HEK293 (cell line): ENCODE measurements around the gene FAAH.

Source experiments
- CTCF ChIA-PET: fragments of 350-600 bp; formaldehyde crosslinking; extraction: SDS; loops from one replicate; lab custom pipeline; 2021; ENCODE audit warnings: antibody characterized with exemption; lab: Yijun Ruan, JAX
- POLR2A ChIA-PET: fragments of 300-600 bp; formaldehyde crosslinking; extraction: SDS; loops from one replicate; lab custom pipeline; 2020; ENCODE audit warnings: antibody characterized with exemption, inconsistent platforms; lab: Yijun Ruan, JAX
- H3K27ac ChIP-seq: fragments of 200-500 bp; sonication (Bioruptor generic); 2 replicates; pipeline ENCODE4 v1.5.1; 2014; ENCODE audit warnings: low read depth, low read length, control low read depth, inconsistent platforms; ENCODE audit errors: extremely low read depth
- H3K36me3 ChIP-seq, 2 experiments: fragments of 200-500 bp in 1 of 2; sonication (Bioruptor generic) in 1 of 2; 1 replicate in 1 of 2; 2 replicates in 1 of 2; pipeline ENCODE4 v1.5.1; 2014 to 2017; ENCODE audit warnings: inconsistent platforms in 2 of 2, low read length in 2 of 2; ENCODE audit not compliant: control insufficient read depth in 2 of 2, insufficient read depth in 1 of 2
- H3K4me1 ChIP-seq: fragments of 200-500 bp; sonication (Bioruptor generic); 2 replicates; pipeline ENCODE4 v1.5.1; 2014; ENCODE audit warnings: mild to moderate bottlenecking, low read length, inconsistent platforms; ENCODE audit not compliant: control insufficient read depth, insufficient read depth
- H3K4me3 ChIP-seq: 2 replicates; pipeline ENCODE4 v1.5.1; 2011; ENCODE audit warnings: low read depth, mild to moderate bottlenecking, control low read depth, low read length, moderate library complexity
- H3K9me3 ChIP-seq: fragments of 200-500 bp; sonication (Bioruptor generic); 2 replicates; pipeline ENCODE4 v1.5.1; 2014; ENCODE audit warnings: low read depth, low read length, inconsistent platforms; ENCODE audit not compliant: control insufficient read depth, insufficient read depth
- GLI2 ChIP-seq: fragments of 450-650 bp; formaldehyde crosslinking; IDR thresholded peaks from 2 replicates; pipeline ENCODE4; 2017; ENCODE audit warnings: missing biosample characterization, missing genetic modification characterization, low read depth, borderline replicate concordance
- ZBTB11 ChIP-seq: fragments of 450-650 bp; formaldehyde crosslinking; conservative IDR thresholded peaks from 2 replicates; pipeline ENCODE4 v1.5.1; 2016; ENCODE audit warnings: low read depth, missing biosample characterization, missing genetic modification characterization
- ZBTB49 ChIP-seq: fragments of 450-650 bp; formaldehyde crosslinking; IDR thresholded peaks from 2 replicates; pipeline ENCODE4 v1.5.1; 2016; ENCODE audit warnings: missing biosample characterization, missing genetic modification characterization, low read depth
- ZNF133 ChIP-seq: fragments of 450-650 bp; formaldehyde crosslinking; IDR thresholded peaks from 2 replicates; pipeline ENCODE4 v1.5.1; 2016; ENCODE audit warnings: missing biosample characterization, missing genetic modification characterization
- ZNF394 ChIP-seq: fragments of 450-650 bp; formaldehyde crosslinking; IDR thresholded peaks from 2 replicates; pipeline ENCODE4 v1.5.1; 2016; ENCODE audit warnings: missing biosample characterization, missing genetic modification characterization, mild to moderate bottlenecking, moderate library complexity, borderline replicate concordance
- ZNF548 ChIP-seq: fragments of 450-650 bp; formaldehyde crosslinking; IDR thresholded peaks from 2 replicates; pipeline ENCODE4 v1.5.1; 2016; ENCODE audit warnings: missing biosample characterization, missing genetic modification characterization
- ZNF600 ChIP-seq: fragments of 450-650 bp; formaldehyde crosslinking; IDR thresholded peaks from 2 replicates; pipeline ENCODE4 v1.5.1; 2016; ENCODE audit warnings: missing biosample characterization, missing genetic modification characterization
- TF ChIP-seq, protein P1 (sequence below): fragments of 450-650 bp; IDR thresholded peaks from 2 replicates; pipeline ENCODE4 v1.5.1; 2018; ENCODE audit warnings: missing biosample characterization, missing genetic modification characterization
- TF ChIP-seq, protein P2 (sequence below): fragments of 450-650 bp; formaldehyde crosslinking; IDR thresholded peaks from 2 replicates; pipeline ENCODE4 v1.5.1; 2016; ENCODE audit warnings: missing biosample characterization, missing genetic modification characterization, borderline replicate concordance
- TF ChIP-seq, protein P3 (sequence below): fragments of 450-650 bp; formaldehyde crosslinking; conservative IDR thresholded peaks from 2 replicates; pipeline ENCODE4 v1.5.1; 2016; ENCODE audit warnings: low read depth, missing biosample characterization, missing genetic modification characterization

FAAH gene

DNA sequence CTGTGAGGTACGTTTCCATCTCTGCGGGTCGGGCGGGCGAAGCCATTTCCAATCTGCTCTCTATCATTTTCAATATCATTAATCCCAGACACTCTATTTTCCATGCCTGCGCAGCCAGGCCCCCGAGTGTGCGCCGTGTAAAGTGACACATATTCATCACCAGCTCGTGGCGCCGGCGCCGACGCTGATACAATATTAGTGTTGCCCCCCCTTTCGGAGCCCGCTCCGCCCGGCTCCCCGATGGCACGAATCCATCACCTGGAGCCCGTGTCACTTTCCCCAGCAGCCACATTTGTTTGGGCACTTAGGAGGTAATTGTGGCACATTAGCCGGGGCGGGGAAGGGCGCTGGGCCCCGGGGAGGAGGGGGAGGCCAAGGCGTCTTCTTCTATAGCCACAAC, 61.8 kb downstream of the FAAH start (continued):
- TF ChIP-seq ZBTB49 (tag by site-specific recombination) (no peak), ZNF600 (tag by site-specific recombination) (no peak), ZNF548 (tag by site-specific recombination) (no peak), GLI2 (tag by site-specific recombination) (no peak), ZNF394 (tag by site-specific recombination) (no peak), ZBTB11 (tag by site-specific recombination) (no peak), ZNF133 (tag by site-specific recombination) (no peak)
- TF ChIP-seq, protein P1, sequence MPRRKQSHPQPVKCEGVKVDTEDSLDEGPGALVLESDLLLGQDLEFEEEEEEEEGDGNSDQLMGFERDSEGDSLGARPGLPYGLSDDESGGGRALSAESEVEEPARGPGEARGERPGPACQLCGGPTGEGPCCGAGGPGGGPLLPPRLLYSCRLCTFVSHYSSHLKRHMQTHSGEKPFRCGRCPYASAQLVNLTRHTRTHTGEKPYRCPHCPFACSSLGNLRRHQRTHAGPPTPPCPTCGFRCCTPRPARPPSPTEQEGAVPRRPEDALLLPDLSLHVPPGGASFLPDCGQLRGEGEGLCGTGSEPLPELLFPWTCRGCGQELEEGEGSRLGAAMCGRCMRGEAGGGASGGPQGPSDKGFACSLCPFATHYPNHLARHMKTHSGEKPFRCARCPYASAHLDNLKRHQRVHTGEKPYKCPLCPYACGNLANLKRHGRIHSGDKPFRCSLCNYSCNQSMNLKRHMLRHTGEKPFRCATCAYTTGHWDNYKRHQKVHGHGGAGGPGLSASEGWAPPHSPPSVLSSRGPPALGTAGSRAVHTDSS (tag by site-specific recombination): no peak
- TF ChIP-seq, protein P2, sequence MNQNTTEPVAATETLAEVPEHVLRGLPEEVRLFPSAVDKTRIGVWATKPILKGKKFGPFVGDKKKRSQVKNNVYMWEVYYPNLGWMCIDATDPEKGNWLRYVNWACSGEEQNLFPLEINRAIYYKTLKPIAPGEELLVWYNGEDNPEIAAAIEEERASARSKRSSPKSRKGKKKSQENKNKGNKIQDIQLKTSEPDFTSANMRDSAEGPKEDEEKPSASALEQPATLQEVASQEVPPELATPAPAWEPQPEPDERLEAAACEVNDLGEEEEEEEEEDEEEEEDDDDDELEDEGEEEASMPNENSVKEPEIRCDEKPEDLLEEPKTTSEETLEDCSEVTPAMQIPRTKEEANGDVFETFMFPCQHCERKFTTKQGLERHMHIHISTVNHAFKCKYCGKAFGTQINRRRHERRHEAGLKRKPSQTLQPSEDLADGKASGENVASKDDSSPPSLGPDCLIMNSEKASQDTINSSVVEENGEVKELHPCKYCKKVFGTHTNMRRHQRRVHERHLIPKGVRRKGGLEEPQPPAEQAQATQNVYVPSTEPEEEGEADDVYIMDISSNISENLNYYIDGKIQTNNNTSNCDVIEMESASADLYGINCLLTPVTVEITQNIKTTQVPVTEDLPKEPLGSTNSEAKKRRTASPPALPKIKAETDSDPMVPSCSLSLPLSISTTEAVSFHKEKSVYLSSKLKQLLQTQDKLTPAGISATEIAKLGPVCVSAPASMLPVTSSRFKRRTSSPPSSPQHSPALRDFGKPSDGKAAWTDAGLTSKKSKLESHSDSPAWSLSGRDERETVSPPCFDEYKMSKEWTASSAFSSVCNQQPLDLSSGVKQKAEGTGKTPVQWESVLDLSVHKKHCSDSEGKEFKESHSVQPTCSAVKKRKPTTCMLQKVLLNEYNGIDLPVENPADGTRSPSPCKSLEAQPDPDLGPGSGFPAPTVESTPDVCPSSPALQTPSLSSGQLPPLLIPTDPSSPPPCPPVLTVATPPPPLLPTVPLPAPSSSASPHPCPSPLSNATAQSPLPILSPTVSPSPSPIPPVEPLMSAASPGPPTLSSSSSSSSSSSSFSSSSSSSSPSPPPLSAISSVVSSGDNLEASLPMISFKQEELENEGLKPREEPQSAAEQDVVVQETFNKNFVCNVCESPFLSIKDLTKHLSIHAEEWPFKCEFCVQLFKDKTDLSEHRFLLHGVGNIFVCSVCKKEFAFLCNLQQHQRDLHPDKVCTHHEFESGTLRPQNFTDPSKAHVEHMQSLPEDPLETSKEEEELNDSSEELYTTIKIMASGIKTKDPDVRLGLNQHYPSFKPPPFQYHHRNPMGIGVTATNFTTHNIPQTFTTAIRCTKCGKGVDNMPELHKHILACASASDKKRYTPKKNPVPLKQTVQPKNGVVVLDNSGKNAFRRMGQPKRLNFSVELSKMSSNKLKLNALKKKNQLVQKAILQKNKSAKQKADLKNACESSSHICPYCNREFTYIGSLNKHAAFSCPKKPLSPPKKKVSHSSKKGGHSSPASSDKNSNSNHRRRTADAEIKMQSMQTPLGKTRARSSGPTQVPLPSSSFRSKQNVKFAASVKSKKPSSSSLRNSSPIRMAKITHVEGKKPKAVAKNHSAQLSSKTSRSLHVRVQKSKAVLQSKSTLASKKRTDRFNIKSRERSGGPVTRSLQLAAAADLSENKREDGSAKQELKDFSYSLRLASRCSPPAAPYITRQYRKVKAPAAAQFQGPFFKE: no peak

- H3K9me3 ChIP-seq: no peaks in the 10 kb centered on the region
- POLR2A ChIA-PET: no interaction called here
- H3K27ac ChIP-seq: no peak overlapping the region
- H3K4me3 ChIP-seq: no peak overlapping the region
- H3K4me1 ChIP-seq: no peaks in the 10 kb centered on the region
- no peaks in the 10 kb centered on the region for H3K36me3 ChIP-seq
- TF ChIP-seq, protein P3, sequence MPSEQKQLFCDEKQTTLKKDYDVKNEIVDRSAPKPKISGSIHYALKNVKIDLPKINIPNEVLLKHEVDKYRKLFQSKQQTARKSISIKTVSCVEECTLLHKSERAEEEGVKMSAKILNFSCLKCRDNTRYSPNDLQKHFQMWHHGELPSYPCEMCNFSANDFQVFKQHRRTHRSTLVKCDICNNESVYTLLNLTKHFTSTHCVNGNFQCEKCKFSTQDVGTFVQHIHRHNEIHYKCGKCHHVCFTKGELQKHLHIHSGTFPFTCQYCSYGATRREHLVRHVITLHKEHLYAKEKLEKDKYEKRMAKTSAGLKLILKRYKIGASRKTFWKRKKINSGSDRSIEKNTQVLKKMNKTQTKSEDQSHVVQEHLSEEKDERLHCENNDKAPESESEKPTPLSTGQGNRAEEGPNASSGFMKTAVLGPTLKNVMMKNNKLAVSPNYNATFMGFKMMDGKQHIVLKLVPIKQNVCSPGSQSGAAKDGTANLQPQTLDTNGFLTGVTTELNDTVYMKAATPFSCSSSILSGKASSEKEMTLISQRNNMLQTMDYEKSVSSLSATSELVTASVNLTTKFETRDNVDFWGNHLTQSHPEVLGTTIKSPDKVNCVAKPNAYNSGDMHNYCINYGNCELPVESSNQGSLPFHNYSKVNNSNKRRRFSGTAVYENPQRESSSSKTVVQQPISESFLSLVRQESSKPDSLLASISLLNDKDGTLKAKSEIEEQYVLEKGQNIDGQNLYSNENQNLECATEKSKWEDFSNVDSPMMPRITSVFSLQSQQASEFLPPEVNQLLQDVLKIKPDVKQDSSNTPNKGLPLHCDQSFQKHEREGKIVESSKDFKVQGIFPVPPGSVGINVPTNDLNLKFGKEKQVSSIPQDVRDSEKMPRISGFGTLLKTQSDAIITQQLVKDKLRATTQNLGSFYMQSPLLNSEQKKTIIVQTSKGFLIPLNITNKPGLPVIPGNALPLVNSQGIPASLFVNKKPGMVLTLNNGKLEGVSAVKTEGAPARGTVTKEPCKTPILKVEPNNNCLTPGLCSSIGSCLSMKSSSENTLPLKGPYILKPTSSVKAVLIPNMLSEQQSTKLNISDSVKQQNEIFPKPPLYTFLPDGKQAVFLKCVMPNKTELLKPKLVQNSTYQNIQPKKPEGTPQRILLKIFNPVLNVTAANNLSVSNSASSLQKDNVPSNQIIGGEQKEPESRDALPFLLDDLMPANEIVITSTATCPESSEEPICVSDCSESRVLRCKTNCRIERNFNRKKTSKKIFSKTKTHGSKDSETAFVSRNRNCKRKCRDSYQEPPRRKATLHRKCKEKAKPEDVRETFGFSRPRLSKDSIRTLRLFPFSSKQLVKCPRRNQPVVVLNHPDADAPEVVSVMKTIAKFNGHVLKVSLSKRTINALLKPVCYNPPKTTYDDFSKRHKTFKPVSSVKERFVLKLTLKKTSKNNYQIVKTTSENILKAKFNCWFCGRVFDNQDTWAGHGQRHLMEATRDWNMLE (tag by site-specific recombination): no peak
- TF ChIP-seq ZNF394 (tag by site-specific recombination): no peak
- TF ChIP-seq, all 188 proteins: peak for 0
- CTCF ChIA-PET: no interaction called here
Observed at GRCh38 chr1:46456411-46456963, 62.4 kb downstream of the FAAH start.
